GM18499 (cell line): ENCODE data around the gene VWA3A.
"Not testable (repeated sequence)": the region's sequence is repeated elsewhere in the genome, so short reads cannot be mapped to it uniquely, and the experiment has no call there.

ENCODE experiments used
- ATAC-seq: cut with Tn5 transposase; IDR thresholded peaks from one replicate; pipeline ENCODE4 v1.9.1; 2021; ENCODE audit warnings: moderate number of reproducible peaks; ENCODE audit not compliant: insufficient read depth, unreplicated experiment

Gene VWA3A, protein sequence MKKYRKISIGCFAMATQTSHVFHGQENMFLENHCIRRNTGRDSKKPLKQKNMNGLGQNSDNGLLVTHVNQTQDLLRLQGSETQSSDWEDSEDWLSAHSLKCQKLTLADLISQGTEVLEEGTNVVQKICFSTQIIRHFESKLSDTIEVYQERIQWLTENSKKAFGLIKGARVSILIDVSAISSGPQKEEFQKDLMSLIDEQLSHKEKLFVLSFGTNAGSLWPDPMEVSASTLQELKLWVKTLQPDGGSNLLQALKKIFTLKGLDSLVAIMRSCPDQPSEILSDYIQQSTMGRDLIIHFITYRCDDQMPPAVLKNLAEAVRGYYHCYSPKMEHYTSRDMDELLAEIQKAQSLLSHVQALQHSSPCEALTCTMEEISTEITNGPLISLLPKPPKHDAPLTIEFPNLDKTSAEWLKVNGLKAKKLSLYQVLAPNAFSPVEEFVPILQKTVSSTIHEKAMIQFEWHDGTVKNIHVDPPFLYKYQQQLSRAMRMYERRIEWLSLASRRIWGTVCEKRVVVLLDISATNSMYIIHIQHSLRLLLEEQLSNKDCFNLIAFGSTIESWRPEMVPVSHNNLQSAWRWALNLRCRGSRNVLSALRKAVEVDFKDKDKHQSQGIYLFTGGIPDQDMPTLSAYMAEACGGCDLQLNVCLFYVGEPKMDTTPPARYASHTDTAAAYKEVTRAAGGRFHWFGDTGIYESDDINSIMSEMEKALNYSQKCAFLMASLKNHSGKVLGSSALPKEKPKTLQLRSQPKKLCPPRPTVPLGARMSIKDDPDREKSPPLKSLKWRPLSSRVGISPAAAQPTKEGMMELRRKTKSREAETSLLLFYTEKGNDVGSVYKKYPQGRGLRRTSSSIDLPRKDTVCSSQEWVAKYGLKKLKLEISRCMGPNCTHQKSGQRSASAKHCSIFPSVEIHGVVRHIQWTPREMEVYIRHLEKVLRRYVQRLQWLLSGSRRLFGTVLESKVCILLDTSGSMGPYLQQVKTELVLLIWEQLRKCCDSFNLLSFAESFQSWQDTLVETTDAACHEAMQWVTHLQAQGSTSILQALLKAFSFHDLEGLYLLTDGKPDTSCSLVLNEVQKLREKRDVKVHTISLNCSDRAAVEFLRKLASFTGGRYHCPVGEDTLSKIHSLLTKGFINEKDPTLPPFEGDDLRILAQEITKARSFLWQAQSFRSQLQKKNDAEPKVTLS

DNA sequence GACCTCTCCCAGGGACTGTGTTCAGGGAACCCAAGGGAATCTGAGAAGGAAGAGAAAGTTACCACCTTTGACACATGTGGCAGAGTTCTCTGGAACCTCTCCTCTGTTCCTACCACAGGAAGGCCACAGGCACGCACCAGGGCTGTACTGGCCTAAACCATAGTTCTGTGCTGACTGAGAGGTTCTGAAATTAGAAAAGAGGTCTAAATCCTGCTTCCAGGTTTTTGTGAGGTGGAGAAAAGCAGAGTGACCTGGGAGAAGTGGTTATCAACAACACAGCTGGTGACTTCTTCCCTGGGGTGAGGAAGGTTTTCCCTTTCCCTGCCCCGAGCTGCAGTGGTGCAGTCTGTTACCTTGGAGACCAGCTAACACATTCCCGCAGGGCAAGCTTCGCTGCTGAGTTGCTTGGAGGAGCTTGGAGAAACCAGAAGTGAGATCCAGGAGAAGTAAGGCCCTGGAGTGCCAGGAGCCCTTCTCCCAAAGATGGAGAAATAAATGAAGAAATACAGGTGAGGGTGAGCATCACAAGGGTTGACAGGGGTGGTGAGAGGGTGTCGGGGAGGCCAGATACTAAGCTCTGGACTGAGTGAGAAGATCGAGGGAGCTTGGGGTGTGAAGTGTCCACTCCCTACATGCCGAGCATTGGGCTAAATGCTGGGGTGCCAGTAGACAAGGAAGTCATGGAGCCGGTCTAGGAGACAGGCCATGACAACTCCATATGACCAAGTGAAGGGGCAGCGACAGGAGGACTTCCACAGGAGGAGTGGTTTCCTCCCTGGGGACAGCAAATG is at the start of gene VWA3A:
Gene VWA3A, plus strand, starts transcription at position 399 of the 791 bp plus-strand sequence. Its CDS starts 97 bp downstream, at position 496.
- no peak for ATAC-seq

DNA sequence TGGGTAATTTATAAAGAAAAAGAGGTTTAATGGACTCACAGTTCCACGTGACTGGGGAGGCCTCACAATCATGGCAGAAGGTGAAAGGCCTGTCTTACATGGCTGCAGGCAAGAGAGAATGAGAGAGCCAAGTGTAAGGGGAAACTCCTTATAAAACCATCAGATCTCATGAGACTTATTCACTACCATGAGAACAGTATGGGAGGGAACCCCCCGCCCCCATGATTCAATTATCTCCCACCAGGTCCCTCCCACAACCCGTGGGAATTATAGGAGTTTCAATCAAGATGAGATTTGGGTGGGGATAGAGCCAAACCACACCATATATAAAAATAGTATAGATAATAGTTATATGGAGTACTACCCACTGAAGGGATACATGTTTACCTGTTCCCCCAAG is 48.5 kb upstream of the VWA3A start:
- not testable (repeated sequence) for ATAC-seq

DNA sequence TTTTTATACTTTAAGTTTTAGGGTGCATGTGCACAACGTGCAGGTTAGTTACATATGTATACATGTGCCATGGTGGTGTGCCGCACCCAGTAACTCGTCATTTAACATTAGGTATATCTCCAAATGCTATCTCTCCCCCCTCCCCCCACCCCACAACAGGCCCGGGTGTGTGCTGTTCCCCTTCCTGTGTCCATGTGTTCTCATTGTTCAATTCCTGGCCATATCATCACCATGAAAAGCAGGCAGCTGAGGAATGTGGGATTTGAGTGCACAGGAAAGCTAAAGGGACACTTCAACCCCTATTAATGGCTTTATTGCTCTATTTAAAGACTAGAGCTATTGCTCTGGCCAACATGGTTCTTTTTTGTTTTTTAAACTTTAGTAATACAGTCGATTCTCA is 46.5 kb upstream of the VWA3A start:
- ATAC-seq = not testable (repeated sequence)

DNA sequence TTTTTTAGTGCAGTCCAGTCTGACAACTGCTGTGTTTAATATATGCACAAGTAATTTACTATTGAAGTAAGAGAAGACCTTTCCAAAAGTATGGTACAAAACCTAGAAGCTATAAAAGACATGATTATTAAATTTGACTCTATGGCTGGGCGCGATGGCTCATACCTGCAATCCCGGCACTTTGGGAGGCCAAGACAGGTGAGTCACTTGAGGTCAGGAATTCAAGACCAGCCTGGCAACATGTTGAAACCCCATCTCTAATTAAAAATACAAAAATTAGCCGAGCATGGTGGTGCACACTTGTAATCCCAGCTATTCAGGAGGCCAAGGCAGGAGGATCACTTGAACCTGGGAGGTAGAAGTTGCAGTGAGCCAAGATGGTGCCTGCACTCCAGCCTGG is 41.4 kb upstream of the VWA3A start:
- no peak for ATAC-seq

DNA sequence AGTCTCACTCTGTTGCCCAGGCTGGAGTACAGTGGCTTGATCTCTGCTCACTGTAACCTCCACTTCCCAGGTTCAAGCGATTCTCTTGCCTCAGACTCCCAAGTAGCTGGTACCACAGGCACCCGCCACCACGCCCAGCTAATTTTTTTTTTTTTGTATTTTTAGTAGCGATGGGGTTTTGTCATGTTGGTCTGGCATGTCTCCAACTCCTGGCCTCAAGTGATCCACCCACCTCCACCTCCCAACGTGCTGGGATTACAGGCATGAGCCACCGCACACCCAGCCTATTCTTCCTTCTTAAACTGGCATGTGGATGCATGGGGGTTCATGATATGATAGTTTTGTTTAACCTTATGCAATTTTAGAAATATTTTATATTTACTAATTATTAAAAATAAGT is 39.4 kb upstream of the VWA3A start:
- ATAC-seq = no peak

DNA sequence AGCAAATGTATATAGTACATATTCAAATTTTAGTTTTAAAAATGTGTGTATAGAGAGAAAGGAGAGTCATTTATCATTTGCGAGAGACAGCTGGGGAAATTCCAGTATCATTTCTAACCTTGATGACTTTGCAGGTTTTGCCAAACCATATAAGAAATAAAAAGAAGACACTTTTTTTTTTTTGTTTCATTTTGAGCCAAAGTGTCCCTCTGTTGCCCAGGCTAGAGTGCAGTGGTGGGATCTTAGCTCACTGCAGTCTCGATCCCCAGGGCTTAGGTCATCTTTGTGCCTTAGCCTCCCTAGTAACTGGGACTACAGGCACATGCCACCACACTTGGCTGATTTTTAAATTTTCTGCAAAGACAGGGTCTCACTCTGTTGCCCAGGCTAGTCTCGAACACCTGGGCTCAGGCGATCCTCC is 38.4 kb upstream of the VWA3A start:
- no peak for ATAC-seq

DNA sequence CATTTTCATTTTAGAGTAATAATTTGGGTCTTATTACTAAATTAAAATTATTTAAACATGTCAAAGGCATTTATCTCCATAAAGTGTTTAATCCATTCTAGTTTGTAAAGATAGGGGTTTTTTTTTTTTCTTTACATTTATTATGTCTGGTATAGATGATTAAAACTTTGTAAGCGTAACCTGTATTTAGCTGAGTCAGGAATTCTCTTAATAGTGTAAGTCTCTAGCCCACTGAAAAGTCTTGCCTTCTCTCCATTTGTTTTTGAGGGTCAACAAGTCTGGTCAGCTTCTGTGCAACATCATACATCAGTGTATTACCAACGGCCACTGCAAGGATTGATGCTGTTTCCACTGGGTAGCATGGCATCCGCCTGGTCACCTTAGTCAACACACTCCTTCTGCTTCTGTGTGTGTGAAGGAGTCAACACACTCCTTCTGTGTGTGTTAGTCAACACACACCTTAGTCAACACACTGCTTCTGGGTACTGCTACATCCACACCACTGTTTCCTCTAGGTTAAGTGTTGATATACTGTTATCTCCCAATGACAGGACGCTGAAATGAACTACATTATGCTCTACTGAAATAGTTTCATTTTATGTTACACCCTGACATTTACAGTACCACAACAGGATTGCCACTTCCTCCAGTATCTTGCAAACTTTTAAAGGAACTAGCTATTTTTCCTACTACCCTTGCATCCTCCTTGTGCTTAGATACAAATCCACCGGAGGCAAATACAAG is 37.3 kb upstream of the VWA3A start:
- no peak for ATAC-seq

DNA sequence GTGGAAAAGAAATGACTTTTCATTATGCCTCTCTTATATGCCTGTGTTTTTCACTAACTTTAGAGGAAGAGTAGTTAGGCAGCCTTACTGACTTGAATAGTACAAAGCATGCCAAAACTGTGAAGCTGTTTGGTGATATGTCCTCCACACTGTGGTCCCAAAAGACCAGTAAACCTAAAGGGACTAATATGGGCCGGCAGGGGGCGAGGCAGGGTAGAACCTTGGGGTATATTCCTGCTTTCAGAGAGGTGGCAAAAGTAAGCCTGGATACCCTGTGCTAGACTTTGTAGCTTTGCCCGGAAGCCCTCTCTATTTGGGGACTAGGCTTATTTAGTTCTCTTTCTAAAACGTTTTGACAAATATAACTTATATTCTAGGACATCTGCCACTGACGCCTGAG is 36.5 kb upstream of the VWA3A start:
- no peak for ATAC-seq

DNA sequence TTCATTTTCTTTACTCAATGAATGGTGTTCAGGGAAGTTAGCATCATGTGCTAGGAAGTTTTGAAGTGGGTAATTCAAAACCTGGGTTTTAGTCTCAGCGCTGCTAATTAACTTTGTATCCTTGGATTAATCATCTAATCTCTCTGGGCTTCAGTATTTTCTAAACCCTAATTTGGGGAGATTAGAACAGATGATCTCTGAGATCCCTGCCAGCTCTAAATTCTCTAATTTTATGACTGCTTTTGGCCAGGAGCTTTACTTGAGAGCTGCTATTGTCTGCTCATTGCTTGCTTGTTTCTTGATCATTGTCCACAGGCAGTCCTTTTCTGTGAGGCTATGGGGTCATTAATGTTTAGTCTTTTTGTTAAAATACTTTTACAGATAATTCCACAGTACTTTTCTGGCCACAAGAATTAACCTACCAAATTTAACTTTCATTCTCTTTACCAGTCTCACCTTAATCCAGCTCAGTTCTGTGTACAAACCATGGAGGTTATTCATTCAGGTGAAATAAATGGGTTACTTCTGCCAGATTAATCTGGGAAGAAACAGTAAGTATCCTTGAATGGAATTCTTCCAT is 28.4 kb upstream of the VWA3A start:
- ATAC-seq = no peak

DNA sequence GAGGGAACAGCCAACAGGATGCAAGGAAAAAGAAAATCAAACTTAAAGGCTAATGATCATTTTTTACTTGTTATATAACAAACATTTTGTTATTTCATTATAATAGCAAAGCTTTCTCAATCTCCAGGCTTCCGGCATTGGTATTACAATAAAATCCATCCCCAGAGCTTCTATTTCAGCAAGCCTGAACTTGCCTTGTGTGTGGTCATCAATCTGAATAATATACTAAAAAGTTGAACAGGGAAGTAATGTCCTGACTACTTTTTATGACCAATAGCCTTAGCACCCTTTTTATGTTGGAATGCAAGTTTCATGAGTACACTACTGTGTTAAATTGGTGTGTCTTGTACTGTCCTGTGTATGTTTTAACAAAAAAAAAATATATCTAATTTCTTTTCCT is 27.1 kb upstream of the VWA3A start:
- no peak for ATAC-seq

DNA sequence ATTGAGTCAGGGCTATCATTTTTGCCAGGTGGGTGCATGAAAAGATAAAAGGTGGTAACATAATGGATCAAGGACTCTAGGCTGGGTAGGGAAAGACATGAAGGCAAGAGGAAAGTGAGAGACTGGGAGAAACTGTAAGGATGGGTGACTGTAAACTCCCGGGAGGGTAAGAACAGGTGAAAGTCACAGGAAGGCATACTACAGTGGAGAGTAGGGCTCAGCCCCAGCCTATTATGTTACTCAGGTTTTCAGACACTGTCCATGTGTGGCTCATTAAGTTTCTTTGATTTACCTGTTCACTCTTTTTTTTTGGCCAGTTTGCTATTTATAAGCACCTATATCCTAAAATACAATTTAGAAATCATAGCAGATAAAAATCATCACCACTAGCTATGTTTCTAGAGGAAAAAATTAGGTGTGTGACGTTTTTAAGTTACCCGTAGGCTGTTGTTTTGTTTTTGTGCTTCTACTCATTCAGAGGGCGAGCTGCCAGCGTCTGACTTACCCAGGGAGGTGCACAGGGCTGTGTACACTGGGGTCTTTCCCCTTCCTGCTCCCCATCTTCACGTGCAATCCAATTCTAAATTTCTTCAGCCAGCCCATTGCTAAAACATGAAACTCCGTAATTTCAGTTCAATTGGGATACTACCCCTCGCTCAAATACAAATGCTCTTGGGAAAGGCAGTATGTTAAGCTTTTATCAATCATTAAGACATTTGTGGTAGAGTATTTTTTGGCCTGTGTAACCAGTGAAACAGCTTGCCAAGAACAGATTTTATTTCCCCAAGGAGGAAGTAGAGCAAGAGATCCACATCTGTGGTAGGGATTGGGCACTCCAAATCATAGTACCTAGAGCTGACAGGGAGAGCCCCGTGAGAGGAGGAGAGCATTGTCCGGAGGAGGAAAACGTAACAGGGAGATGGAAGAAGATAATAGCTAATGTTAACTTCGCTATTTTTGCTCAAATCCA is 21.7 kb upstream of the VWA3A start:
- no peak for ATAC-seq

DNA sequence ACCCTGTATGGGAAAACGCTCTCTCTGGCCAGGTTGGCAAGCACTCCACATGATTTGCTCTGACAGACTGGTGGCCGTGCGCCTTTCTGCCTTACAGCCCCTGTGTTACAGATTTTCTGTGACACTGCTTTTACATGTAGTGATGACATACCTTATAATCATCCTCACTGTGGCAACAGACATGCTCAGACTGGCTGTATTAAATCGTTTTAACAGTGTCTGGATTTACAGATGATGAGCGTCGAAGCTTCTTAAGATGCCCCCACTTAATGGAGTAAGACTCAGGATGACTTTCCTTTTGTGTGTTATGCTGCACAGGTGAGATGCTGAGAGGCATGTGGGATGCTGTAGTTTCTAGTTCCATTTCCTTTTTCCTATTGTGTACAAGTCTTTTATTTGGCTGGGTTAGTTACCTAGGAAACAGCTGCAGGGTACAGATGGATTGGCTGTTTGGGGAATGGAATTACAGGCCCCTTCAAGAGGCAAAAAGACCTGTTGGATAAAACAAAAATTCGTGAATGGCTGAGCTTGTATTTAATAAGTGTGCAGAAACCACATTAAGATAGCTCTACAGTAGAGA is 20.9 kb upstream of the VWA3A start:
- no peak for ATAC-seq

DNA sequence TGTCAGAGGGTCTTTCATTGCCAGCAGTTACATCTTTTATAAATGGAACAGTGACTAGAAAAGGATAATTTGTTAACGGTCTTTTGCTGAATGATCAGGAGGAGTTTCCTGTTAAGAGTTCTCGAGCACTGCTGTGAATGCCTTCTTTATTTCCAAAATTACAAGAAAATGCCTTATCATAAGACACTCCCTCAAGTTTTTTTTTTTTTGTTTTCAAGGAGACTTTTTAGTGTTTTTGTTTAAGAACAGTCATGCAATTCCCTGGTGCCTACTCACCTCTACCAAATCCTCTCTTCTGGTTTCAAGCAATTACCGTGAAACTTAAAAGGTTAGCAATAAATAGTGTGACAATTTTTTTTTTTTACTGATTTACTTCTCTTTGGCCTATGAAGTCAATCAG is 19.0 kb upstream of the VWA3A start:
- no peak for ATAC-seq

DNA sequence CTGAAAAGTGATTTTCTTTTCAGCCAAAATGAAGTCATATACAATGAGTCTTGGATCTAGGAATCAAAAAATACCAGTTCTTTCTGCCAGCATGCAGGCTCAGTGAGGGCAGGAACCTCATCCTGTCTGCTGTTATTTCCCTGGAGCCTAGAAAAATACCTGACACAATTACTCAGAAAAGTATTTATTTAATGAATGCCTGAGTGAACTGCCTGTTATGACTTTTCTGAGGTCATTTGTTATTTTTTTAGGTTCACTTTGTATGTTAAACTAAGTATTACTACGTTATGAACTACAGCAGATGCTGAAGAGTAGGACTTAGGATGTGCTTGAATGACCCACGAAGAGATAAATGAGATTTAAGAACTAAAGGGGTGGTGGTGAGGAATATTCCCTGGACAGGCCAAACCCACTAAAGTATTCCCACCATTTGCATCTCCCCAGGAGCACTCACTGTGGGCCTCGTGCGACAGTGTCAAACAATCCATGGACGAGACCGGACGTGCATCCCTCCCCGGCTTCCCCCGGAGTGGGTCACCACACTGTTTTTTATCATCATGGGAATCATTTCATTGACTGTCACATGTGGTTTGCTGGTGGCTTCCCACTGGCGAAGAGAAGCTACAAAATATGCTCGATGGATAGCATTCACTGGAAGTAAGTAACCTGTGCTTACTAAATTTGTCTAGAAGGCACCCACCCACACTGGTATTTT is 17.1 kb upstream of the VWA3A start:
- no peak for ATAC-seq

DNA sequence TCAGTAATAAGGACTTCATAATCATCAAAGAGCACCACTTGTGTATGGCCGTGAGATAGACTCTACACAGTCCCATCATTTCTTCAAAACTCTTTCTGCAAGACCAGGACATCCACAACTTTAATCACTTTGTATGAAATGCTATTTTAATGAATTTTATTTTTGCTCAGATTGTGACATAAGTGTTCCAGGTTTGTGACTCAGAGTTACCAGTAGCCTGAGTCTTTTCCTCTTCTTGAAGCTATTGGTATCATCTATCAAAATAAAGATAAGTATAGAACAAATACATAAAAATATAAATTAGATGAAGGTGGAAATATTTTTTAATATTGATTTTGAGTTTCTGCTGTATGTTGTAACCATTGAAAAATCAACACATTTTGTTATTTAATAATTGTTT is 16.6 kb upstream of the VWA3A start:
- no peak for ATAC-seq

DNA sequence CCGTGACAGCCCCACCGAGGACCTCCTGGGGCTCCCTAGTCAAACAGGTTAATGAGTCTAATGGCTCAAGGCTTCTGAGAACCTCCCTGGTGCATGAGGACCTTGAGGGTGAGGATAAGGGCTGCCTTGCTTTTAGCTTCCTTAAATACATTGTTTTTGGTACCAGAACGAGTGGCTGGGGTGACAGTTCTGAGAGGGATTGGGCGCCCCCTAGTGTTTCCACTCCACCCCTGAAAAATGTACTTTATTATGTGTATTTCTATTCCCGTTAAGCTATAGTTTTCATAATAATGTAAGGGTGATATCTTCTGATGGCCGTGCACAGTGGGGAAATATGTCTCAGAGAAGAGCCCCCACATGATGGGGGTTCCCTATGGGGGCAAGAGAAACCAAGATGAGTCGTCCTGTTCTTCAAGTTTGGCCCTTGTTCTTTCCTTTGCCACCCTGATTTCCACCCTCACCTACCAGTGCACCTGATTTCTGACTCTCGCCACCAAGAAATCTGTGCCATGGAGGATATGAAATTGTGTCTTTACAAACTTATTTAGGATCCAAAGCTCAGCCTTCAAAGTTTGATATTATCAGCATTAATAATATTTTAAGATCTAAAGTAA is 14.5 kb upstream of the VWA3A start:
- ATAC-seq = no peak

DNA sequence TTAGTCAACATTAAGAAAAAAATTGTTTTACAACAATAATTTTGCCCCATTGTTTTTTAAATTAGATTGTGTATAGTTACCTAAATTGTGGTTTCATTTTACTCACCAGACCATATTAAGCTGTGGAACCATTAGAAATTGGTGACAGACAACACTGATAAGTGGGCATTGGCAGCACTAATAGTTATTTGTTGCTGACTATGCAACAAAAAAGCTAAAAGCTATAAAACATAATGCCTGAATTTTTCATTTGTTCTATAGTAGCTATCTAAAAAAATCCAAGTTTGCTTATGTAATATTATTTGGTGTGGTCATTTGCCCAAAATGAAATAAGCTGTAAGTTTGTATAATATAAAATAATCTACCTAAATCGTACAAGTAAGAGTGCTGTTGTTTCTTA is 13.7 kb upstream of the VWA3A start:
- ATAC-seq = no peak
